Measurements from ENCODE around the gene DAPK1. TPM values are rescaled to one million over a fixed set of nuclear protein-coding genes. Genes with fewer than 3 reads are reported as not detected.

The DAPK1 gene
- total RNA-seq, 8 experiments from 2014 or later: 31.6 to 466 (median 50.0) TPM

DNA sequence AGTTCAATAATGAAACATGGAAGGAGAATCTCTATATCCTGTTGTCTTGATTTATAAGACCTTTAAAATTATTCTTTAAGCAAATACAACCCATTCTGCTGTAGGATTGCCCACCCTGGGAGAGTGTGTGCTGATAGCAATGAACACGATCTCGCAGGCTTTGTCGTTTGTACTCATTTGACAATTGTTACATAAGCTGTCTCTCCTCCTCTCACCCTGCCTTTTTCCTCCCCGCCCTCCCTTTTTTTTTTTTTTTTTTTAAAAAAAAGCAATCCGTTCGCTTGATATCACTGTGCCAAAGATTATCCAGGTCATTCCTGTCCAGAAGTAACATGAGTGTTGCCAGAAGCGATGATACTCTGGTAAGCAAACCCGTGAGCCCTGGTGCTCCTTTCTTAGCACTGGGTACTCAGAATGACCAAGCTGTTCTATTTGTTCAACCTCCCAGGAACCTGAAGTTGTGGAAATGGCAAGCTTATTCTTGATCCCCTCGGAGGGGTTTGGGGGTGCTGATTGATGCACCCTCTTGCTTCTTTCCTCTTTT is 145.5 kb downstream of the DAPK1 start:
- WGBS, 10 experiments: 17 to 100% (median 82%) methylated on average over 1 to 9 of the region's 9 CpGs; no CpG with 5 or more reads in 1 of the 10 experiments
- H3K4me1 ChIP-seq (replicated peaks in 1 of 2): peaks cover 0 to 10% of the 10 kb centered on the region in 2 donors
- no peak overlapping the region for H3K4me3 ChIP-seq
- no peak for ATAC-seq (replicated peaks in 6 of 8)
- no peak overlapping the region for H3K27ac ChIP-seq
- in situ Hi-C loops (cut with MboI; ENCODE audit: low pct_unique_long_range_greater_than_20kb in 2 of 9, low sequenced_read_pairs in 9 of 9, unreplicated experiment in 9 of 9): no loop called here

DNA sequence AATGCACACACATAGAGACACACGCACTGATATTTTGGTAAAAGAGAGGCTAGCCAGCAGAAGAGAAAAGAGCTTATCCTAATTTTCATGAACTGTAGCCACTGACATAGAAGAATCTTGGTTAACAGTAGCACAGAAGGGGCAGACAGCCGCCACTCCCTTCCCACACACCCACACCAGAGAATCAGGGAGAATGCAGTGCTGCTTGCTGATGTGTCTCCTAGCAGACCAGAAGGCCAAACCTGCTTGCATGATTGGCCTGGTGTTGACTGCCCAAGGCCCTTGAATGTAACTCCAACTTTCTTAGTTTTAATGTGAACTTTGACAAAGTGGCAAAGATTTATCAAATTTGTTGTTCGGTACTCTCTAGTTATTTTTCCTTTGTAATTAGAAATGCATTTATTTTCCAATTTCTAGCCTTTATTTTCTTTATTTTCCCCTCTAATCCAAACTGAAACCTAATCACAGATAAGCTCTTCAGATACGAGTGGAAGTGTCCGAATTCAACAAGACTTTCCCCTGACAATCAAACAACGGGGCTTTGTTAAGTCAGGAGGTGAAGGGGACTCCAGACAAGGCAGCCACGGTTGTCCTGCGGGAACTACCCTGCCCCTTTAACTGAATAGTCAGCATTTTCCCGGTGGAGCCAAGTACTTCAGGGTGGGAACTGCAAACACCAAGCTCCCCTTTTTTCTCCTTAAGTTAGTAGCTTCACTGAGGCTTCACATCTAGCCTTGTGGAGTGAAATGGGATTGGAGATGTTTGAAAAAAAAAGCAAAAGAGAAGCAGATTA is 146.3 kb downstream of the DAPK1 start:
- Histone ChIP-seq H3K4me3 (no peak overlapping the region), H3K27ac (no peak overlapping the region), H3K4me1 (replicated peaks in 1 of 2) (peaks cover 0 to 10% of the 10 kb centered on the region in 2 donors)
- WGBS, 10 experiments: 37 to 82% (median 54%) methylated on average over 1 to 9 of the region's 9 CpGs
- in situ Hi-C loops (cut with MboI; ENCODE audit: low pct_unique_long_range_greater_than_20kb in 2 of 9, low sequenced_read_pairs in 9 of 9, unreplicated experiment in 9 of 9): no loop called here
- peak in 6 of 8 experiments; percentile 4 to 65 (median 14) for ATAC-seq (replicated peaks in 6 of 8)

DNA sequence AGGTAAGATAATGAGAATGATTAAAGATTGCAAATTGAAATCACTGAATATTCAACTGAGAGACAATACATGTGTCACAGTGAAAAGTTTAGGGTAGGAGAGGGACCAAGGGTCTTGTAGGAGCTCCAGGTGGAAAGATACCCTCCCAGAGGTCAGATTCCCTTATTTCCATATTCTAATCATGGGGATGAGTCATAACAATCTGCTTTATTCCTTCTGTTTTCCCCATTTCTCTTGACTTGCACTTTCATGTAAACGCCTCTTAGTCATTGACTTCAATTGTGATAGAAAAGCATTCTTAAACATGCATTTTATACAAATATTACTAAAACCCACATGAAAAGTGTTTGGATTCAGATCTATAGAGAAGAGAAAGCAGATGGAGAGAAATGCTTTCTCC is 147.0 kb downstream of the DAPK1 start:
- no peak overlapping the region for H3K27ac ChIP-seq
- H3K4me1 ChIP-seq (replicated peaks in 1 of 2): peaks cover 0 to 10% of the 10 kb centered on the region in 2 donors
- in situ Hi-C loops (cut with MboI; ENCODE audit: low pct_unique_long_range_greater_than_20kb in 2 of 9, low sequenced_read_pairs in 9 of 9, unreplicated experiment in 9 of 9): no loop called here
- peak in 6 of 8 experiments; percentile 19 to 75 (median 41) for ATAC-seq (replicated peaks in 6 of 8)
- 6 to 100% (median 43%) methylated on average over 1 of the region's 1 CpG; no CpG with 5 or more reads in 4 of the 10 experiments for WGBS, 10 experiments
- H3K4me3 ChIP-seq: no peak overlapping the region

DNA sequence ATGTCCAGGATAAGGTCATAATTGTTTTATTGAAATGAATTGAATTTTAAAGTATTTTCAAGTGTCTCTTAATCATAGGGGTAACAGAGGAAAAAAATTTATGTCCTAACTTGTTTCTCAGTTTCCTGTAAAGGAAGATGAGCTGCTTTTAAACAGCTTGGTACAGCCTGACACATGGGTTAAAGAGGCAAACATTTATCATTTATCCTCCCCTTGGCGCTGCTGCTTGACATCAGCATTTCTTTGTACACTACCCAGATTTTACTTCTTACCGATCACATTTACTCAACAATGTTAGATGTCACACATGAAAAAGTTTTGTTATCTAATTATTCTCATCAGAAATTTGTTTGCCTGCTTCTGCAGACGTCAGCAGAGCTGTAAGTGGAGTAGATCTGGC is 148.9 kb downstream of the DAPK1 start:
- H3K4me3 ChIP-seq: no peak overlapping the region
- no peak overlapping the region for H3K27ac ChIP-seq
- peaks cover 0 to 10% of the 10 kb centered on the region in 2 donors for H3K4me1 ChIP-seq (replicated peaks in 1 of 2)
- no peak for ATAC-seq (replicated peaks in 6 of 8)
- WGBS, 10 experiments: 51 to 100% (median 87%) methylated on average over 2 to 3 of the region's 3 CpGs; no CpG with 5 or more reads in 1 of the 10 experiments
- in situ Hi-C loops (cut with MboI; ENCODE audit: low pct_unique_long_range_greater_than_20kb in 2 of 9, low sequenced_read_pairs in 9 of 9, unreplicated experiment in 9 of 9): no loop called here

DNA sequence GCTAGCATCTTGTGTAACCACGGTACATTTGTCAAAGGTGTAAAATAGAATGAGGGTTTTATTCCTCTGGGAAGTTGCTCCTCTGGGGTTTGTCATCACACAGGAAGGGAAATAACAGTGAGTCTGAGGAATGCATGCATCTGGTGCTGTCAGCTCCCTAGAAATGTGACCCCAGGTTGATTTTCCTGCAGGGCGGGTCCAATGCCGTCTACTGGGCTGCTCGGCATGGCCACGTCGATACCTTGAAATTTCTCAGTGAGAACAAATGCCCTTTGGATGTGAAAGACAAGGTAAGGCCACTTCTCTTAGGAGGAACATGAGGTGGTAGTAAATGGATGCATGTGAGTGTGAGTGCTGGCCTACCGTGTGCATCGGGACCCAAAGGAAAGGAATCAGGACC is 149.4 kb downstream of the DAPK1 start:
- Histone ChIP-seq H3K4me1 (replicated peaks in 1 of 2) (peaks cover 0 to 10% of the 10 kb centered on the region in 2 donors), H3K4me3 (no peak overlapping the region), H3K27ac (no peak overlapping the region)
- in situ Hi-C loops (cut with MboI; ENCODE audit: low pct_unique_long_range_greater_than_20kb in 2 of 9, low sequenced_read_pairs in 9 of 9, unreplicated experiment in 9 of 9): no loop called here
- ATAC-seq (replicated peaks in 6 of 8): no peak
- 87 to 100% (median 100%) methylated on average over 1 to 5 of the region's 8 CpGs; no CpG with 5 or more reads in 2 of the 10 experiments for WGBS, 10 experiments

DNA sequence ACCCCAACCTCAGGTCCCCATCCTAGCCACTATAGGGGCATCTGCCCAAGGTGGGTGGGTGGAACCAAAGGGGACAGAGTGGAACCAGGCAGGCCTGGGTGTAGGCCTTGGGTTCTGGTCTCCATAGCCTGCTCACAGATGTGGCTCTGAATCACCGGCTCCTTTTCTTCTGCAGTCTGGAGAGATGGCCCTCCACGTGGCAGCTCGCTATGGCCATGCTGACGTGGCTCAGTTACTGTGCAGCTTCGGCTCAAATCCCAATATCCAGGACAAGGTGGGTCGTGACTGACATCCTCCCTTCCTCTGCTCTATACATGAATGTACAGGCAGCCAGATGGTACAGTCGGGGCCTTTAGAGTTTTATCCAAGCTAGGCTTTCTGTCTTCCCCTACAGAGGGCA is 150.9 kb downstream of the DAPK1 start:
- WGBS, 10 experiments: 64 to 100% (median 100%) methylated on average over 2 to 7 of the region's 7 CpGs; no CpG with 5 or more reads in 5 of the 10 experiments
- no peak for ATAC-seq (replicated peaks in 6 of 8)
- in situ Hi-C loops (cut with MboI; ENCODE audit: low pct_unique_long_range_greater_than_20kb in 2 of 9, low sequenced_read_pairs in 9 of 9, unreplicated experiment in 9 of 9): no loop called here
- H3K4me3 ChIP-seq: no peak overlapping the region
- no peak overlapping the region for H3K27ac ChIP-seq
- peaks cover 0 to 10% of the 10 kb centered on the region in 2 donors for H3K4me1 ChIP-seq (replicated peaks in 1 of 2)

DNA sequence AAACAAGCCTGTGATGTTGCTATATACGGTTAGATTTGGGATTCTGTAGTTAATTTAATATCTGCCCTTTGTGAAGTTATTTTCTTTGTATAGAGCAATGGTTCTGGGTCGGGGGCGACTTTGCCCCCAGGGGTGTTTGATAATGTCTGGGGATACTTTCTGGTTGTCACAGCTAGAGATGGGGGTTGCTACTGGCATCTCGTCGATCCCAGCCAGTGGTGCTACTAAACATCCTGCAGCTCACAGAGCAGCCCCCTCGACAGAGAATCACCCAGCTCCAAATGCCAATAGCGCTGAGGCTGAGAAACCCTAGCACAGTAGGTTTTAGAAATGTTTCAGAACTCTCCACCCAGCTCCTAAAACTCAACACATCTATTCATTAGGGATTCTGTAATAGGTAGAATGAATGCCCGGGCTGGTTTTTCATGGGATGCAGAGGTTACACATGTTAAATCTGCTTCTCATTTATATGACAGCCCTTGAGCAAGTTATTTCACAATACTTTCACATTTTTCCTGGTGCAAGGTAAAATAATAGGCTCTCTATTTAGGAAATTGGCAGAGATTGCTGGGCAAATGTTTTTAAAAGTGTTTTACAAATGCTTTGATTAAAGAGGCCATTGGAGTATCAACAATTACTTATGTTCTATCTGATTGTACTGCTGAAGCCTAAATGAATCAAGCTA is 153.1 kb downstream of the DAPK1 start:
- no peak for ATAC-seq (replicated peaks in 6 of 8)
- Histone ChIP-seq H3K4me1 (replicated peaks in 1 of 2) (no peaks in the 10 kb centered on the region), H3K4me3 (no peak overlapping the region), H3K27ac (no peak overlapping the region)
- WGBS, 10 experiments: 67 to 100% (median 91%) methylated on average over 1 to 8 of the region's 8 CpGs
- in situ Hi-C loops (cut with MboI; ENCODE audit: low pct_unique_long_range_greater_than_20kb in 2 of 9, low sequenced_read_pairs in 9 of 9, unreplicated experiment in 9 of 9): loop anchor here in 6 of 9 experiments (25.0 kb wide), 3 partner anchors 138 to 1213 kb away; no protein-coding TSS in a partner anchor

DNA sequence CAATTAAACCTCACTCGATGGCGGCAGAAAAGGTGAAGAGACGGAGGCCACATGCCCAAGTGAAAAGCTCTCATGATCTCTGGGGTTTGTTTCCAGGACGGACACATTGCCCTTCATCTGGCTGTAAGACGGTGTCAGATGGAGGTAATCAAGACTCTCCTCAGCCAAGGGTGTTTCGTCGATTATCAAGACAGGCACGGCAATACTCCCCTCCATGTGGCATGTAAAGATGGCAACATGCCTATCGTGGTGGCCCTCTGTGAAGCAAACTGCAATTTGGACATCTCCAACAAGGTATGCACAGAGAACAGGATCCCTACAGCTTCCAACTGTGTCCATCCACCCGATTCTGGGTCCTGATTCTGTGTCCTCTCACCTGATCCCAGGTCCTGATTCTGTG is 153.8 kb downstream of the DAPK1 start:
- no peak overlapping the region for H3K27ac ChIP-seq
- H3K4me1 ChIP-seq (replicated peaks in 1 of 2): no peaks in the 10 kb centered on the region
- WGBS, 10 experiments: 55 to 100% (median 96%) methylated on average over 1 to 6 of the region's 10 CpGs; no CpG with 5 or more reads in 2 of the 10 experiments
- no peak overlapping the region for H3K4me3 ChIP-seq
- ATAC-seq (replicated peaks in 6 of 8): no peak
- in situ Hi-C loops (cut with MboI; ENCODE audit: low pct_unique_long_range_greater_than_20kb in 2 of 9, low sequenced_read_pairs in 9 of 9, unreplicated experiment in 9 of 9): loop anchor here in 6 of 9 experiments (25.0 kb wide), 3 partner anchors 139 to 1214 kb away; no protein-coding TSS in a partner anchor

DNA sequence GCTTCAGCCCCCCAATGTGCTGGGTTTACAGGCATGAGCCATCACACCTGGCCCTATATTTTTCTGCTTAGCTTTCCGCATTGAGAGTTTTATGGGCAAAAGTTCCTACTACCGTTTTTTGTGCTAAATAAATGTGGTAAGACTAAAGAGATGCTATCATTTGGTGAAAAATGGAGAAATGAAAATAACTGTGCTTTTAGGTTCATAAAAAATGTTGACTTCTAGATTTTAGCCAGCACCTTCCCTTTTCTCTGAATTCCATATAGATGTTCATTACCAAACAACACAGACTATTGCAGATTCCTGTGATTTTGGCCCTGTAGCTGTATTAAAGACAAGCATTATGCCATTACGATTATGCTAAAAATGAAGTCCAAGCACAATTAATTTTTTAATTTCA is 156.3 kb downstream of the DAPK1 start:
- Histone ChIP-seq H3K4me1 (replicated peaks in 1 of 2) (no peaks in the 10 kb centered on the region), H3K27ac (no peak overlapping the region), H3K4me3 (no peak overlapping the region)
- WGBS, 10 experiments: 63 to 100% (median 90%) methylated on average over 1 to 3 of the region's 3 CpGs
- in situ Hi-C loops (cut with MboI; ENCODE audit: low pct_unique_long_range_greater_than_20kb in 2 of 9, low sequenced_read_pairs in 9 of 9, unreplicated experiment in 9 of 9): loop anchor here in 6 of 9 experiments (25.0 kb wide), 3 partner anchors 142 to 1217 kb away; no protein-coding TSS in a partner anchor
- no peak for ATAC-seq (replicated peaks in 6 of 8)

DNA sequence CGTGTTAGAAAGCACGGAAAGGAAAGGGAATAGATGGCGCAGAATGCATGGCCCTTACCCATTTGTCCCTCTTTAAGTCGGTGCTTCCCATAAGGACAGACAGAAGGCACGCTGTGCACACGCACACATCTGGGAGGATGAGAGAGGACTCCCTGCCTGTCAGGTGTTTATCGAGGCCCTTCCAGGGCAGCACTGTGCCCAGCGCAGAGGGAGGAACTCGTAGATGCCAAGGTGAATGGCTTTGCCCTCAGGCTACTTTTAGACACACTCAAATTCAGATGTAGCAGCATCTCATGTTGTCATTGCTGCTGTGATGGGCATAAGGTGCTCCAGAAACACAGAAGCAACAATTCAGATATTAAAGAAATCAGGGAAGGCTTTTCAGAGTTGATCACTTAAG is 158.1 kb downstream of the DAPK1 start:
- ATAC-seq (replicated peaks in 6 of 8): no peak
- WGBS, 10 experiments: 55 to 100% (median 88%) methylated on average over 1 to 7 of the region's 9 CpGs; no CpG with 5 or more reads in 4 of the 10 experiments
- Histone ChIP-seq H3K4me1 (replicated peaks in 1 of 2) (no peaks in the 10 kb centered on the region), H3K27ac (no peak overlapping the region), H3K4me3 (no peak overlapping the region)
- in situ Hi-C loops (cut with MboI; ENCODE audit: low pct_unique_long_range_greater_than_20kb in 2 of 9, low sequenced_read_pairs in 9 of 9, unreplicated experiment in 9 of 9): loop anchor here in 6 of 9 experiments (25.0 kb wide), 3 partner anchors 143 to 1218 kb away; no protein-coding TSS in a partner anchor

DNA sequence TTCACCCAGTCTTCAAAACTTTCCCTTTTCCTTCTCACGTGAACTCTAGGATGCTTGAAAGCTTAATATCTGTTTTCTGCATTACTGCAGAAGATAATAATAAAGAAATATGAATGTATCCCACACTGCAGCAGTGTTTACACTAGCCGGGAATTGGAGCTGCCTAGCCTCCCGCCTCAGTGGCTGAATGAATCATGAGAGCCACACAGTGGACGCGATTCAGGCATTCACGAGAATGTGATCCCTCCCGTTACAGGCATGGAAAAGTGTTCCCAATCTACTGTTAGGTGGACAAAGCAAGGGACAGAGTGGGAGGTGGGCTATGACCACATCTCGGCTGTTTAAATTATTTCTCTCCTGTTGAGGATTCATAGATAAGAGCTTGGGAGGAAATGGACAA is 158.8 kb downstream of the DAPK1 start:
- WGBS, 10 experiments: 75 to 100% (median 90%) methylated on average over 1 to 8 of the region's 8 CpGs; no CpG with 5 or more reads in 3 of the 10 experiments
- in situ Hi-C loops (cut with MboI; ENCODE audit: low pct_unique_long_range_greater_than_20kb in 2 of 9, low sequenced_read_pairs in 9 of 9, unreplicated experiment in 9 of 9): loop anchor here in 6 of 9 experiments (25.0 kb wide), 3 partner anchors 144 to 1219 kb away; no protein-coding TSS in a partner anchor
- Histone ChIP-seq H3K4me3 (no peak overlapping the region), H3K27ac (no peak overlapping the region), H3K4me1 (replicated peaks in 1 of 2) (no peaks in the 10 kb centered on the region)
- peak in 1 of 8 experiments; percentile 34 for ATAC-seq (replicated peaks in 6 of 8)

DNA sequence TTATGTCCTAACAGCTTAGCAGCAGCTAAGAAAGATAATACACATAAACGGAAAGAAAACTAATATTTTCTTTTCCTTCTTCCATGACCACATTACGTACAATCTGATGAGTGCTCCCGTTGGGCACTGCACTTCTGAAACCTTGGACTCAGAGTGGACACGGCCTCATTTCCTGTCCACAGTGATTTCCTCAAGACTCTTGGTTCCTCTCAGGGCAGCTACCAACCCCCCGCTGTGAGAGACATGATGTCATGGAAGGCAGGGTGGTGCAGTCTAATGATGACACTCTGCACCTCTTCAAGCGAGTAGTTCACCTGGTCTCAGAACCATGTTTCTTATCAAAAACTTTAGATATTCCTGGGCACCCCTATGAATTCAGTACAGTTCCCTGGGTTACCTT is 159.5 kb downstream of the DAPK1 start:
- no peak overlapping the region for H3K27ac ChIP-seq
- WGBS, 10 experiments: 72 to 100% (median 93%) methylated on average over 1 to 6 of the region's 6 CpGs; no CpG with 5 or more reads in 2 of the 10 experiments
- H3K4me1 ChIP-seq (replicated peaks in 1 of 2): no peaks in the 10 kb centered on the region
- in situ Hi-C loops (cut with MboI; ENCODE audit: low pct_unique_long_range_greater_than_20kb in 2 of 9, low sequenced_read_pairs in 9 of 9, unreplicated experiment in 9 of 9): loop anchor here in 6 of 9 experiments (25.0 kb wide), 3 partner anchors 145 to 1220 kb away; no protein-coding TSS in a partner anchor
- ATAC-seq (replicated peaks in 6 of 8): no peak
- H3K4me3 ChIP-seq: no peak overlapping the region

All from motor neuron (in vitro differentiated cells).